CD4-positive, alpha-beta T cell (primary cell): ENCODE measurements around the gene CAPZB. TPM values are rescaled to one million over a fixed set of nuclear protein-coding genes. Genes with fewer than 3 reads are reported as not detected.

Experiments used
- ATAC-seq: fragments of 200-7000 bp; cut with Tn5 transposase; one replicate; pipeline ENCODE4 v1.10.0; 2022; ENCODE audit warnings: mild to moderate bottlenecking; ENCODE audit not compliant: poor library complexity
- CTCF ChIA-PET: fragments of 350-600 bp; sonication (Branson Sonifier 250); formaldehyde crosslinking; loops from one replicate; lab custom pipeline; 2021; ENCODE audit warnings: antibody characterized with exemption, inconsistent platforms; lab: Charles Lee
- POLR2A ChIA-PET: fragments of 350-600 bp; sonication (Branson Sonifier 250); formaldehyde crosslinking; loops from one replicate; lab custom pipeline; 2021; ENCODE audit warnings: antibody characterized with exemption, inconsistent platforms; lab: Charles Lee
- DNase-seq, 14 experiments: peaks; one replicate each; pipeline ENCODE4 v3.0.0-alpha.2; 2013 to 2020; ENCODE audit warnings: mixed read lengths in 2 of 14
- H3K27ac ChIP-seq, 2 donors: one replicate each; pipeline versions ENCODE4 v1.5.1 to v1.7.0; 2013; ENCODE audit warnings: low read length in 2 of 2, low read depth in 1 of 2, mild to moderate bottlenecking in 1 of 2
- H3K27me3 ChIP-seq, 2 experiments: 1 replicate in 1 of 2; 2 replicates in 1 of 2; pipeline versions ENCODE4 v1.6.1 to v1.7.0; 2013; ENCODE audit warnings: low read length in 2 of 2, control low read depth in 1 of 2, mild to moderate bottlenecking in 1 of 2, moderate library complexity in 1 of 2; ENCODE audit not compliant: insufficient read depth in 2 of 2, control insufficient read depth in 1 of 2
- H3K36me3 ChIP-seq: one replicate; pipeline ENCODE4 v1.6.1; 2013; ENCODE audit warnings: low read length, control low read depth; ENCODE audit not compliant: insufficient read depth
- H3K4me1 ChIP-seq: one replicate; pipeline ENCODE4 v1.6.1; 2013; ENCODE audit warnings: low read length, control low read depth; ENCODE audit not compliant: insufficient read depth
- H3K4me3 ChIP-seq: one replicate; pipeline ENCODE4 v1.5.1; 2013; ENCODE audit warnings: mild to moderate bottlenecking, low read length, moderate library complexity
- H3K9me3 ChIP-seq, 2 experiments: 1 replicate in 1 of 2; 2 replicates in 1 of 2; pipeline versions ENCODE4 v1.6.1 to v1.7.0; 2013; ENCODE audit warnings: low read length in 2 of 2, mild to moderate bottlenecking in 2 of 2, control low read depth in 1 of 2, moderate library complexity in 1 of 2; ENCODE audit not compliant: control insufficient read depth in 1 of 2, insufficient read depth in 1 of 2
- H3K27ac Mint-ChIP-seq: one replicate; pipeline ENCODE4 v1.8.0; 2020; ENCODE audit warnings: mixed read lengths
- H3K27me3 Mint-ChIP-seq: one replicate; pipeline ENCODE4 v1.8.0; 2021; ENCODE audit warnings: mixed read lengths
- H3K36me3 Mint-ChIP-seq: one replicate; pipeline ENCODE4 v1.8.0; 2021; ENCODE audit warnings: low read depth, mixed read lengths
- H3K4me1 Mint-ChIP-seq: one replicate; pipeline ENCODE4 v1.8.0; 2021; ENCODE audit warnings: low read depth, mixed read lengths
- H3K4me3 Mint-ChIP-seq: one replicate; pipeline ENCODE4 v1.8.0; 2020; ENCODE audit warnings: mild to moderate bottlenecking, mixed read lengths
- H3K9me3 Mint-ChIP-seq: one replicate; pipeline ENCODE4 v1.8.0; 2020; ENCODE audit warnings: mixed read lengths
- CTCF ChIP-seq: fragments of 200-600 bp; IDR thresholded peaks from one replicate; pipeline ENCODE4 v1.8.0; 2022; ENCODE audit warnings: antibody characterized with exemption, mild to moderate bottlenecking
- intact Hi-C, 2 experiments: fragments of 100-400 bp; cut with DNase I in 1 of 2; cut with micrococcal nuclease in 1 of 2; formaldehyde crosslinking; loops; one replicate each; pipeline versions ENCODE4 v1.15.1 to v1.9.0; 2023 to 2025; cut with DNase I, micrococcal nuclease
- total RNA-seq, 174 experiments: library from RNA in 2 of 174; stranded (reverse) in 2 of 174; gene quantifications; one replicate each; pipeline ENCODE4 v1.2.3 and lab custom pipeline; 2021 to 2026

CAPZB gene
- total RNA-seq, 2 experiments from 2014 or later = 168 to 173 TPM

- intact Hi-C loops = no loop called here
Measured at GRCh38 chr1:19507516-19507915, 22.2 kb upstream of the CAPZB start.

GRCh38 chr1:19505693-19506457, 20.5 kb upstream of the CAPZB start:
- no peak overlapping the region for H3K4me3 ChIP-seq

More at GRCh38 chr1:19507516-19507915, 22.2 kb upstream of the CAPZB start:
- no peak overlapping the region for H3K27ac ChIP-seq
- Mint-ChIP-seq H3K4me1 (peaks cover 21% of the 10 kb centered on the region), H3K27ac (no peak overlapping the region), H3K9me3 (no peaks in the 10 kb centered on the region), H3K36me3 (no peaks in the 10 kb centered on the region), H3K27me3 (no peaks in the 10 kb centered on the region), H3K4me3 (no peak overlapping the region)
- DNase-seq (no peak), ATAC-seq (no peak)
- POLR2A ChIA-PET = interaction anchor here (0.9 kb wide), 2 partner anchors 21 to 117 kb away, joined by 3 read pairs; no protein-coding TSS in a partner anchor
- H3K36me3 ChIP-seq = no peaks in the 10 kb centered on the region
- no peaks in the 10 kb centered on the region for H3K27me3 ChIP-seq
- no peak for TF ChIP-seq CTCF
- H3K4me1 ChIP-seq = peaks cover 8% of the 10 kb centered on the region
- no peaks in the 10 kb centered on the region for H3K9me3 ChIP-seq
- CTCF ChIA-PET = no interaction called here
- no peak overlapping the region for H3K4me3 ChIP-seq

More at GRCh38 chr1:19505693-19506457, 20.5 kb upstream of the CAPZB start:
- H3K27me3 Mint-ChIP-seq = no peaks in the 10 kb centered on the region
- H3K27ac Mint-ChIP-seq = no peak overlapping the region
- DNase-seq = peak in 3 of 14 experiments; percentile 22 to 49 (median 44)
- no peak overlapping the region for H3K4me3 Mint-ChIP-seq
- ChIA-PET POLR2A (no interaction called here), CTCF (no interaction called here)
- no peaks in the 10 kb centered on the region for H3K9me3 ChIP-seq
- no peaks in the 10 kb centered on the region for H3K27me3 ChIP-seq
- intact Hi-C loops = no loop called here
- peaks cover 21% of the 10 kb centered on the region for H3K4me1 Mint-ChIP-seq
- peaks cover 8% of the 10 kb centered on the region for H3K4me1 ChIP-seq
- no peaks in the 10 kb centered on the region for H3K9me3 Mint-ChIP-seq
- H3K36me3 ChIP-seq = no peaks in the 10 kb centered on the region
- TF ChIP-seq CTCF = no peak
- ATAC-seq = no peak
- H3K27ac ChIP-seq = no peak overlapping the region
- H3K36me3 Mint-ChIP-seq = no peaks in the 10 kb centered on the region
